Epithelial cell of proximal tubule (primary cell): ENCODE measurements around the gene MYOM3. TPM values are rescaled to one million over a fixed set of nuclear protein-coding genes. Genes with fewer than 3 reads are reported as not detected.

Experiments used
- DNase-seq: peaks from one replicate; pipeline ENCODE4 v3.0.0-alpha.2; 2011; ENCODE audit warnings: low read depth
- H3K4me3 ChIP-seq: 2 replicates; pipeline ENCODE4 v1.5.1; 2011; ENCODE audit warnings: low read depth, mild to moderate bottlenecking, low read length
- total RNA-seq: library from RNA; depleted of rRNA; stranded (reverse); fragments of >200 nt; gene quantifications from 2 replicates; pipeline ENCODE4 v1.2.3, GENCODE V29; 2015
- TF ChIP-seq, protein P1 (sequence below): conservative IDR thresholded peaks from 2 replicates; pipeline ENCODE4 v1.5.1; 2012; ENCODE audit warnings: low read depth, mild to moderate bottlenecking, low read length

MYOM3 gene
- total RNA-seq, 1 donor from 2014 or later, result 2.2 TPM

DNA sequence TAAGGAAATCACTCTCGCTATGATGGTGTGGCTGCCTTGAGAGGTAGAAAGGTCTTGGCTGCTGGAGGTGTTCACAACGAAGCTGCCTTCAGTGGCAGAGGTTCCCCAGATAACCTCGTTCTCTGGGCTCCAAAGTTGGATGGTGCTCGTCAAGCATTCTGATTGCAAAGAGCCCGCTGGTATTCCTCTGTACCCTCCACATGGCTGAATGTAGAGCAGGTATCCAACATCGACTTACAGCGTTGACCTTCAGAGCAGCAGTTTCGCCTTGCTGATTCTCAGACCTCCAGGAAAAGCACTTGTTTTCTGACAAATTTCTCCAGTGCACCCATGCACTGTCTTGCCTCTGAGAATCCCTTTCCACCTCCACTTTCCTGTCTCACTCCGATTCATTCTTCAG lies 35.3 kb upstream of the MYOM3 start:
- H3K4me3 ChIP-seq, result no peak overlapping the region
- DNase-seq, result no peak
- TF ChIP-seq, protein P1, sequence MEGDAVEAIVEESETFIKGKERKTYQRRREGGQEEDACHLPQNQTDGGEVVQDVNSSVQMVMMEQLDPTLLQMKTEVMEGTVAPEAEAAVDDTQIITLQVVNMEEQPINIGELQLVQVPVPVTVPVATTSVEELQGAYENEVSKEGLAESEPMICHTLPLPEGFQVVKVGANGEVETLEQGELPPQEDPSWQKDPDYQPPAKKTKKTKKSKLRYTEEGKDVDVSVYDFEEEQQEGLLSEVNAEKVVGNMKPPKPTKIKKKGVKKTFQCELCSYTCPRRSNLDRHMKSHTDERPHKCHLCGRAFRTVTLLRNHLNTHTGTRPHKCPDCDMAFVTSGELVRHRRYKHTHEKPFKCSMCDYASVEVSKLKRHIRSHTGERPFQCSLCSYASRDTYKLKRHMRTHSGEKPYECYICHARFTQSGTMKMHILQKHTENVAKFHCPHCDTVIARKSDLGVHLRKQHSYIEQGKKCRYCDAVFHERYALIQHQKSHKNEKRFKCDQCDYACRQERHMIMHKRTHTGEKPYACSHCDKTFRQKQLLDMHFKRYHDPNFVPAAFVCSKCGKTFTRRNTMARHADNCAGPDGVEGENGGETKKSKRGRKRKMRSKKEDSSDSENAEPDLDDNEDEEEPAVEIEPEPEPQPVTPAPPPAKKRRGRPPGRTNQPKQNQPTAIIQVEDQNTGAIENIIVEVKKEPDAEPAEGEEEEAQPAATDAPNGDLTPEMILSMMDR, result no peak

DNA sequence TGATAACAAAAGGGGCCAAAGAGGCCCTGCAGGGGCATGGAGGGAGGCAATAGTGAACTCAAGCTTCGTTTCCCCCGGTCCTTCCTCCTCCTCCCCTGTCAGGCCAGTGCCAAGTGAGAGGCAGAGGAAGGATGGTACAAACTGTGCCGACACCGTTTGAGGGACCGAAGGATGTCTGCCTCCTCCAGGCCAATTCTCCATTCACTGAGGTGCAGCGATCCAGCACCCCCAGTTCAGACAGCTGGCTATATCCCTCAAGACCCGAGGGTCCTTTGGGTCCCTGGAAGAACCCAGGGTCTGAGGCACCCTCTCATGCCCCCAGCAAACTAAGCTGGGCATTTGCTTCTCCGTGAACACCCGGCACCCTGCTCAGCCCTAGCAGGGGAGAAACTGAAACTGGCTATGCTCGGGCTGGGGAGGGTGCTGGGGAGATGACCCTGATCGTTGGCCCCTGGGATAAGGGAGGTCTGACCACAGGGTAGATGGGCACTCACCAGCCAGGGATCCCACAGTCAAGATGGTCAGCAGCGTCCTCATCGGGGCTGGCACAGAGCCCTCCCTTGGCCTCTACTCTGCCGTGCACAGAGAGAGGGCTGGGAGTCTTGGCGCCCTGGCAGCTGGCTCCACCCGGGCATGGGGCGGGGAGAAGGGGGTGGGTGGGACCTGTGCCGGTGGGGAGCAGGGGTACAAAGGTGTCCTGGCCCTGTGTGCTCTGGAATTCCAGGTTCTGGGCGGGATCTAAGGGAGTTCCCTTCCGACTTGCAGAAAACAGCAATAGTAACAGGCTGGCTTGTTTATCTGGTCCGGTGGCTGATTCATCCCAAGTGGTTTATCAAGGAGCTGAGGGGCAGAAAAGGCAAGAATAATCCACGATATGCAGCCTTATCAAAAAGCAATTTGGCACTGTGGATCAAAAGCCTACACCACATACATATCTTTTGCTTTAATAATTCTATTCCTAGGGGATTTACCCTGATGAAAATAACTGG lies 30.9 kb upstream of the MYOM3 start, which contains the start of gene IL22RA1:
TSS of gene IL22RA1 (minus strand) at position 595 of the 989 bp plus-strand sequence. CDS start at position 537, 58 bp downstream.
- TF ChIP-seq, protein P1, result no peak
- peak within 1 kb of the TSS; percentile 71 for H3K4me3 ChIP-seq
- DNase-seq, result no peak

DNA sequence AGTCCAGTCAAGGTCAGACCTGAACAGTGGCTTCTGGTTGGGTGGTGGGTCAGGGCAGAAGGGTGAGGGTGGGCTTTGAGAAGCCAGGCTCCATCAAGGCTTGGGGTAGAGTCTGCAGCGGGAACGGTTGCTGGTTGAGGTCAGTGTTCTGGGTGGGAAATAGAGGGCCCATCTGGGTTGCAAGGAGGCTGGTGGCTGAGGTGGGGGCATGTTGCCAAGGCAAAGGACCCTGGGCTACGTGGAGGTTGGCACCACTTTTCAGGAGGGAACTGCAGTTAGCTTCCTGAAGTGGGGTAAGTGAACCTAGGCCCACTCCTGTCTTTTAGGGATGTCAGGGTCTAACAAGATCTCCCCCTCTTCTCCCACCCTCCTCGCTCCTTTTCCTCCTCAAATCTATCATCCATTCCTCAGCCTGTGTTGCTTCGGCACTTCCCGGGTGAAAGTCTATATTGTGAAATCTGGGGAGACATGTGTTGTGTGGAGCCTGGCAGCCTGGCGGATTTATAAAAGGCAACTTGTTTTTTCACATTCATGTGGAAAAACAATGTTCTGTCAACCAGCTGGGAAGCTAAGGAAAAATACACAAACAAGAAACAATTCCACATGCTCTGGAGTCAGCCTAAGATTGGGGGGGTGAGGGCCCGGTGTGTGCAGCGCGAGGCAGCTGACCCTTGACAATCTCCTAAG lies 29.5 kb upstream of the MYOM3 start:
- TF ChIP-seq, protein P1, result no peak
- H3K4me3 ChIP-seq, result no peak overlapping the region
- DNase-seq, result no peak

DNA sequence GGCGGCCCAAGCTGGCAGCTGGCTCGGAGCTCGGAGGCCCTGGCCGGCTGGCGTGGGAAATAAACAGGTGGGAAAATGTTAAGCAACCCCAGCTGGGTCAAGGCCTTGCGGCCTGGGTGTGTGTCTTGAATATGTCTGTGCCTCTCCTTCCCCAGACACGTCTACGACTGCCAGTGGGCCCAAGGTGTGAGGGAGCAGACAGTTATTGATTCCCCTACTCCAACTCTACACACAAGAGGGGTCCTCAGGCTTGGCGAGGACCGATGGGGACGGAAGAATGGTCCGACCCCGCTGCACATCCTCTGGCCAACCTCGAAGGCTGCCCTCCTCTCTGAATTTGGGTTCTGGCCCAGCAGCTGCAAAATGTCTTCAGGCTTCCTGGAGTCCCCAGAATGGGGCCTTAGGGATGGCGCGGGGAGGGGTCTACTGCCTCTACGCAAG lies 28.8 kb upstream of the MYOM3 start:
- DNase-seq, result no peak
- TF ChIP-seq, protein P1, result no peak
- H3K4me3 ChIP-seq, result no peak overlapping the region

DNA sequence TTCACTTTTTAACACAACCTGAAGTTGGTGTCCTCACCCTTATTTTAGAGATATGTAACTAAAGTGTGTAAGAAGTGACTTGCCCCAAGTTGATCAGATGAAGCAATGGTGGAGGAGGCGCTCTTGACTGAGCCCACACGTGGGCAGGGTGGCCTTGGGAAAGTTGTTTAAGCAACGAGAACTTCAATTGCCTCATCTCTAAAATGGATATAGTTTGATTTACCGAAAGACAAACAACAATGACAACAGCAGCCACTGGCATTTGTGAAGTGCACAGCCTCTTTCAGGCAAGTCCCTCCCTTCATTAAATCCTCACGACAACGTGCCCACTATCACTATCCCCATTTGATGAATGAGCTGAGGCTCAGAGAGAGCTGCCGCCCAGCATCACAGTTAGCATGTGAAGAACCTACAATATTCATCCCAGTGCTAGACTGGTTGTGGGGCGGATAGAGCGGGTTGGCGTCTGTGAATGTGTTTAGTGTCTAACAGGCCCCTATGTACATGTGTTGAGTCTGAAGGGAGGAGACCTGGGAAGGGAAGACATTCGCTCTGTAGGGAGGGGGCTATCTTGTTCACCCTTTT lies 28.0 kb upstream of the MYOM3 start:
- TF ChIP-seq, protein P1, result no peak
- no peak for DNase-seq
- H3K4me3 ChIP-seq, result no peak overlapping the region

DNA sequence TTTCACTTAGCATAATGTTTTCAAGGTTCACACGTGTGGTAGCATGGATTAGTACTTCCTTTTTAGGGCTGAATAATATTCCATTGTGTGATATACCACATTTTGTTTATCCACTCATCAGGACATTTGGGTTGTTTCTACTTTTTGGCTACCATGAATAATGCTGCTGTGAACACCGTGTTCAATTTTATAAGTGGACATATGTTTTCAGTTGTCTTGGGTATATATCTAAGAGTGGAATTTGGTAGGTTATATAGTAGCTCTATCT lies 27.2 kb upstream of the MYOM3 start:
- TF ChIP-seq, protein P1, result no peak
- H3K4me3 ChIP-seq, result no peak overlapping the region
- no peak for DNase-seq
